ENCODE results near the gene GNG8. TPM values are rescaled to one million over a fixed set of nuclear protein-coding genes. Genes with fewer than 3 reads are reported as not detected.
A peak's percentile ranks its signal among the peaks of the same experiment; 100 is the strongest.

Gene GNG8
- total RNA-seq, 4 donors from 2014 or later: not detected

GRCh38 chr19:46610851-46611770, 24.9 kb downstream of the GNG8 start:
- Histone ChIP-seq H3K4me1 (peaks cover 0 to 71% (median 25%) of the 10 kb centered on the region in 4 donors), H3K36me3 (peaks cover 0 to 47% (median 8%) of the 10 kb centered on the region in 3 donors)
- WGBS, 2 donors: 63 to 65% methylated on average over 17 of the region's 17 CpGs

GRCh38 chr19:46610413-46610775, 25.6 kb downstream of the GNG8 start:
- peak overlapping the region in 2 of 4 donors; percentile 69 to 96 for H3K27ac ChIP-seq
- H3K36me3 ChIP-seq: peaks cover 0 to 54% (median 8%) of the 10 kb centered on the region in 3 donors
- TF ChIP-seq CTCF (IDR thresholded peaks at IDR 0.05) (no peak), EP300 (IDR thresholded peaks at IDR 0.05) (no peak), POLR2A (IDR thresholded peaks at IDR 0.05) (no peak)
- no peaks in the 10 kb centered on the region for H3K27me3 ChIP-seq
- peak in 1 of 2 donors; percentile 1 for DNase-seq (ENCODE audit: low spot score in 2 of 2)
- no peaks in the 10 kb centered on the region for H3K9me3 ChIP-seq
- 44 to 52% methylated on average over 5 of the region's 5 CpGs for WGBS, 2 donors
- H3K4me1 ChIP-seq: peaks cover 0 to 79% (median 30%) of the 10 kb centered on the region in 4 donors
- H3K4me3 ChIP-seq: no peak overlapping the region

More at GRCh38 chr19:46610851-46611770, 24.9 kb downstream of the GNG8 start:
- DNase-seq (ENCODE audit: low spot score in 2 of 2): peak in 1 of 2 donors; percentile 11
- H3K9me3 ChIP-seq: no peaks in the 10 kb centered on the region
- H3K27me3 ChIP-seq: no peaks in the 10 kb centered on the region
- H3K27ac ChIP-seq: peak overlapping the region in 3 of 4 donors; percentile 24 to 96 (median 69)
- H3K4me3 ChIP-seq: no peak overlapping the region
- TF ChIP-seq POLR2A (IDR thresholded peaks at IDR 0.05) (no peak), EP300 (IDR thresholded peaks at IDR 0.05) (no peak), CTCF (IDR thresholded peaks at IDR 0.05) (no peak)

- Histone ChIP-seq H3K4me1 (peaks cover 0 to 84% (median 36%) of the 10 kb centered on the region in 4 donors), H3K9me3 (no peaks in the 10 kb centered on the region), H3K36me3 (peaks cover 0 to 55% (median 8%) of the 10 kb centered on the region in 3 donors), H3K27ac (peak overlapping the region in 2 of 4 donors; percentile 96 to 99), H3K4me3 (no peak overlapping the region), H3K27me3 (no peaks in the 10 kb centered on the region)
- TF ChIP-seq CTCF (IDR thresholded peaks at IDR 0.05) (no peak), POLR2A (IDR thresholded peaks at IDR 0.05) (no peak), EP300 (IDR thresholded peaks at IDR 0.05) (no peak)
- WGBS, 2 donors: 57 to 63% methylated on average over 30 of the region's 30 CpGs
- DNase-seq (ENCODE audit: low spot score in 2 of 2): peak in 1 of 2 donors; percentile 11
Observed at GRCh38 chr19:46609511-46610412, 26.2 kb downstream of the GNG8 start.

GRCh38 chr19:46608581-46609345, 27.2 kb downstream of the GNG8 start:
- Histone ChIP-seq H3K4me1 (peaks cover 0 to 84% (median 42%) of the 10 kb centered on the region in 4 donors), H3K36me3 (peaks cover 0 to 55% (median 8%) of the 10 kb centered on the region in 3 donors), H3K4me3 (no peak overlapping the region), H3K27me3 (no peaks in the 10 kb centered on the region), H3K9me3 (no peaks in the 10 kb centered on the region), H3K27ac (peak overlapping the region in 2 of 4 donors; percentile 96 to 99)
- DNase-seq (ENCODE audit: low spot score in 2 of 2): peak in 1 of 2 donors; percentile 12
- 90 to 92% methylated on average over 25 to 27 of the region's 27 CpGs for WGBS, 2 donors
- TF ChIP-seq EP300 (IDR thresholded peaks at IDR 0.05): no peak
- no peak for TF ChIP-seq CTCF (IDR thresholded peaks at IDR 0.05)
- no peak for TF ChIP-seq POLR2A (IDR thresholded peaks at IDR 0.05)
